HG02571 (cell line): ENCODE measurements around the gene TFCP2L1.
"Not testable (repeated sequence)": the region's sequence is repeated elsewhere in the genome, so short reads cannot be mapped to it uniquely, and the experiment has no call there.

ENCODE experiments used
- ATAC-seq: cut with Tn5 transposase; IDR thresholded peaks from one replicate; pipeline ENCODE4 v1.9.1; 2021; ENCODE audit warnings: mild to moderate bottlenecking, moderate library complexity; ENCODE audit not compliant: unreplicated experiment

TFCP2L1 gene

GRCh38 chr2:121284463-121285449 lies at the start of gene TFCP2L1:
TSS of gene TFCP2L1 (minus strand) at chr2:121285202. CDS start at chr2:121285109, 93 bp downstream.
- no peak for ATAC-seq

- ATAC-seq: peak; percentile 66
These were observed 49.0 kb upstream of the TFCP2L1 start for GRCh38 chr2:121333834-121334558.

- no peak for ATAC-seq
These were observed 48.2 kb upstream of the TFCP2L1 start for GRCh38 chr2:121333231-121333630.

- not testable (repeated sequence) for ATAC-seq
These were observed 46.3 kb upstream of the TFCP2L1 start for GRCh38 chr2:121331324-121331723.

- ATAC-seq: no peak
These were observed 45.9 kb upstream of the TFCP2L1 start for GRCh38 chr2:121330921-121331320.

- no peak for ATAC-seq
These were observed 44.8 kb upstream of the TFCP2L1 start for GRCh38 chr2:121329786-121330185.

- ATAC-seq: no peak
These were observed 41.6 kb upstream of the TFCP2L1 start for GRCh38 chr2:121326628-121327027.

GRCh38 chr2:121324601-121325000 lies 39.6 kb upstream of the TFCP2L1 start:
- no peak for ATAC-seq

- no peak for ATAC-seq
These were observed 36.5 kb upstream of the TFCP2L1 start for GRCh38 chr2:121321476-121321875.

GRCh38 chr2:121319941-121320340 lies 34.9 kb upstream of the TFCP2L1 start:
- no peak for ATAC-seq

GRCh38 chr2:121316986-121317385 lies 32.0 kb upstream of the TFCP2L1 start:
- no peak for ATAC-seq

- not testable (repeated sequence) for ATAC-seq
These were observed 28.7 kb upstream of the TFCP2L1 start for GRCh38 chr2:121313701-121314100.

- no peak for ATAC-seq
These were observed 24.8 kb upstream of the TFCP2L1 start for GRCh38 chr2:121309801-121310200.

- no peak for ATAC-seq
These were observed 24.3 kb upstream of the TFCP2L1 start for GRCh38 chr2:121309323-121309722.

- ATAC-seq: no peak
These were observed 22.0 kb upstream of the TFCP2L1 start for GRCh38 chr2:121307048-121307447.

- ATAC-seq: no peak
These were observed 19.9 kb upstream of the TFCP2L1 start for GRCh38 chr2:121304941-121305340.

GRCh38 chr2:121303531-121304263 lies 18.7 kb upstream of the TFCP2L1 start:
- ATAC-seq: no peak

GRCh38 chr2:121301190-121301589 lies 16.2 kb upstream of the TFCP2L1 start:
- ATAC-seq: not testable (repeated sequence)

- no peak for ATAC-seq
These were observed 13.5 kb upstream of the TFCP2L1 start for GRCh38 chr2:121298476-121298875.

- not testable (repeated sequence) for ATAC-seq
These were observed 12.9 kb upstream of the TFCP2L1 start for GRCh38 chr2:121297866-121298265.

- ATAC-seq: no peak
These were observed 12.3 kb upstream of the TFCP2L1 start for GRCh38 chr2:121297217-121297830.
